ENCODE data around the gene PABPC1L. TPM values are rescaled to one million over a fixed set of nuclear protein-coding genes. Genes with fewer than 3 reads are reported as not detected.

PABPC1L gene
- total RNA-seq, 2 experiments from 2014 or later, result 59.4 to 60.6 TPM

- CTCF ChIA-PET, result interaction anchor here (1.0 to 1.7 kb wide), 3 partner anchors 8 to 20 kb away, joined by 3 to 13 read pairs (median 6); no protein-coding TSS in a partner anchor
- Mint-ChIP-seq H3K4me3 (peak within 1 kb of the TSS; percentile 94), H3K27ac (peak within 1 kb of the TSS; percentile 96), H3K9me3 (peaks cover 2% of the 10 kb centered on the region), H3K4me1 (peaks cover 62% of the 10 kb centered on the region), H3K36me3 (ENCODE audit: low read depth) (peaks cover 43% of the 10 kb centered on the region), H3K27me3 (no peaks in the 10 kb centered on the region)
- peak; percentile 95 for DNase-seq
- POLR2A ChIA-PET, result no interaction called here
Observed at GRCh38 chr20:44966030-44966961, 56.4 kb downstream of the PABPC1L start, which contains the start of gene STK4. Gene STK4 (plus strand): TSS chr20:44966512. CDS start chr20:44966569, 57 bp downstream.

GRCh38 chr20:44967207-44967807, 57.4 kb downstream of the PABPC1L start:
- Mint-ChIP-seq H3K4me3 (peak overlapping the region; percentile 94), H3K36me3 (ENCODE audit: low read depth) (peaks cover 48% of the 10 kb centered on the region), H3K27me3 (no peaks in the 10 kb centered on the region), H3K27ac (peak overlapping the region; percentile 96), H3K9me3 (peaks cover 2% of the 10 kb centered on the region), H3K4me1 (peaks cover 62% of the 10 kb centered on the region)
- ChIA-PET CTCF (interaction anchor here (0.5 to 1.7 kb wide), 7 partner anchors 8 to 351 kb away, joined by 3 to 13 read pairs (median 3); no protein-coding TSS in a partner anchor), POLR2A (interaction anchor here (1.4 kb wide), 1 partner anchor 26 kb away, joined by 5 read pairs; no protein-coding TSS in a partner anchor)
- DNase-seq, result peak; percentile 60

DNA sequence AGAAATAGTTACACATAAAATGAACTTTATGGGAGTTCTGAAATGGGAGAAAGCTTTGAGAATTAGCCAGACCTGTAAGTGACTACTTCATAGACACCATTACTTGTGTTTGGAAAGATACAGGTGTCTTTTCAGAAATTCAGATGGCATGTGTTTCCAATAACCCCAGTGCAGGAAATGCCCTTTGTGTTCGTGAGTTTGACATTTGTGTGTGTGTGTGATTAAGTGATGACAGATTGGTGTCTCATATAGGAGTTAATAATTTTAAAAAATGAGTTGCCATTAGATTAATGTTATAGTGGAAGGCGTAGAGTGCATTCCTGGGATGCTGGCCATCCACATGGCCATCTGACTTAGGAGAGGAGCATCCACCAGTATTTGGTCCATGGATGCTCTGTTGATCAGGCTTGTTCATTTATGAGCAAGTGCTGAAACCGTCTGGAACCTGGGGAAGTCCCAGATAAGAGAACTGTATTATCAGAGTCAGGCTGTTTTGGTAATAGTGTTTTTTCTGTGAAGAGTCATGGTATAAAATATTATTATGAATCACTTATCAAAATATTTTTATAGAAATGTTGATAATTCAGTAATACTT, 59.5 kb downstream of the PABPC1L start:
- Mint-ChIP-seq H3K4me3 (peak overlapping the region; percentile 94), H3K27ac (peak overlapping the region; percentile 96), H3K9me3 (no peaks in the 10 kb centered on the region), H3K27me3 (no peaks in the 10 kb centered on the region), H3K36me3 (ENCODE audit: low read depth) (peaks cover 64% of the 10 kb centered on the region), H3K4me1 (peaks cover 53% of the 10 kb centered on the region)
- CTCF ChIA-PET, result no interaction called here
- POLR2A ChIA-PET, result no interaction called here
- DNase-seq, result no peak

- H3K36me3 Mint-ChIP-seq (ENCODE audit: low read depth), result peaks cover 71% of the 10 kb centered on the region
- no peaks in the 10 kb centered on the region for H3K27me3 Mint-ChIP-seq
- H3K4me1 Mint-ChIP-seq, result peaks cover 56% of the 10 kb centered on the region
- peak overlapping the region; percentile 94 for H3K4me3 Mint-ChIP-seq
- peak overlapping the region; percentile 95 for H3K27ac Mint-ChIP-seq
- ChIA-PET CTCF (interaction anchor here (0.6 to 1.7 kb wide), 4 partner anchors 10 to 88 kb away, joined by 3 to 6 read pairs (median 4); partner anchors contain the start of gene TOMM34), POLR2A (no interaction called here)
- no peaks in the 10 kb centered on the region for H3K9me3 Mint-ChIP-seq
- no peak for DNase-seq
Observed at GRCh38 chr20:44970243-44970757, 60.4 kb downstream of the PABPC1L start.

DNA sequence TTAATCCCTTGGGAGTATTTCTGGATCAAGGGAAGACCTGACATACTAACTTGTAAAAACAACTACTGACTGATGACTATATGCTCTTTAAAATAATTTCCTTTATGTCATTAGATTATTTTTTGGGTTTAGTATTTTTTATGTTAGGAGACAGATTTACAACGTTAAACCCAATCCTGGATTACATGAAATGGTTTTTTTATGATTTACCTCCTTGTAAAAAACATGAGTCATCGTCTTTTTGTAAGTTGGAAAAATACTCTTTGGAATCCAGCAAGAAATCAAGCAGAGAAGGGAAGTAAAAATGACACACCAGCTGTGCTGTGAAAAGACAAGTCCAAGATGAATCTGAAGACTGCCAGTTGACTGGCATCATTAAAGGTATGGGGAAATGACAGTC, 63.2 kb downstream of the PABPC1L start:
- H3K9me3 Mint-ChIP-seq, result no peaks in the 10 kb centered on the region
- peak overlapping the region; percentile 23 for H3K4me3 Mint-ChIP-seq
- ChIA-PET CTCF (no interaction called here), POLR2A (no interaction called here)
- peaks cover 76% of the 10 kb centered on the region for H3K4me1 Mint-ChIP-seq
- H3K27ac Mint-ChIP-seq, result no peak overlapping the region
- no peaks in the 10 kb centered on the region for H3K27me3 Mint-ChIP-seq
- peaks cover 83% of the 10 kb centered on the region for H3K36me3 Mint-ChIP-seq (ENCODE audit: low read depth)
- no peak for DNase-seq

GRCh38 chr20:44976698-44977097, 66.8 kb downstream of the PABPC1L start:
- POLR2A ChIA-PET, result no interaction called here
- Mint-ChIP-seq H3K27me3 (no peaks in the 10 kb centered on the region), H3K4me1 (peaks cover 75% of the 10 kb centered on the region), H3K27ac (peak overlapping the region; percentile 93), H3K4me3 (no peak overlapping the region), H3K9me3 (no peaks in the 10 kb centered on the region), H3K36me3 (ENCODE audit: low read depth) (peaks cover 83% of the 10 kb centered on the region)
- no peak for DNase-seq
- CTCF ChIA-PET, result no interaction called here

DNA sequence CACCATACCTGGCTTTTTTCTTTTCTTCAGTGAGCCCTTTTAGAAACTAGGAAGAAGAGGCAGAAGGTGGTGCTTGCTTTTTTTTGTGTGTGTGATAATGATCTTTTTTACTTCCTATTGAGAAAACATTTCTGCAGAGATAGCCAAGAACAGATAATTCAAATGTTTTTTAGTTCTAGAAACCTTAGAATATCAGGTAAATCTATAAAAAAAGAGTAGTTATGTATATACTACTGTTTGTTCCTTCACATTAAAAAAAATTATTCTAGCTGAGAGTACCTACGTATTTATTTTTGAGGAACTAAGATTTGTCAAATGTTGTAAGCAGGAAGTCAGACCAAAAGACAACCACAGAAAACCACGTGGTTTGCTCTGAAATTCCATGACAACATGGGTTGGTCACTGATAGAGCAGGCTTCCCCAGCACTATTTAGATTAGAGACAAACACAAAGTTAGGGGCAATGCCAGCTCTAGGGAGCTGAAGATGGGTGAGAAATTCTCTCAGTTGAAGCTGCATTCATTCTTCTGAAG, 69.3 kb downstream of the PABPC1L start:
- Mint-ChIP-seq H3K36me3 (ENCODE audit: low read depth) (peaks cover 83% of the 10 kb centered on the region), H3K4me3 (peak overlapping the region; percentile 64), H3K9me3 (no peaks in the 10 kb centered on the region), H3K4me1 (peaks cover 75% of the 10 kb centered on the region), H3K27ac (peak overlapping the region; percentile 93), H3K27me3 (no peaks in the 10 kb centered on the region)
- ChIA-PET CTCF (interaction anchor here (1.3 to 2.8 kb wide), 3 partner anchors 11 to 16 kb away, joined by 3 to 13 read pairs (median 8); no protein-coding TSS in a partner anchor), POLR2A (no interaction called here)
- peak; percentile 85 for DNase-seq

- Mint-ChIP-seq H3K27ac (peak overlapping the region; percentile 78), H3K36me3 (ENCODE audit: low read depth) (peaks cover 80% of the 10 kb centered on the region), H3K27me3 (no peaks in the 10 kb centered on the region), H3K4me1 (peaks cover 69% of the 10 kb centered on the region), H3K4me3 (no peak overlapping the region), H3K9me3 (no peaks in the 10 kb centered on the region)
- CTCF ChIA-PET, result interaction anchor here (0.6 to 1.4 kb wide), 7 partner anchors 9 to 766 kb away, joined by 3 to 6 read pairs (median 3); no protein-coding TSS in a partner anchor
- DNase-seq, result no peak
- POLR2A ChIA-PET, result interaction anchor here (0.6 kb wide), 1 partner anchor 320 kb away, joined by 3 read pairs; no protein-coding TSS in a partner anchor
Observed at GRCh38 chr20:44981736-44982406, 72.0 kb downstream of the PABPC1L start.

DNA sequence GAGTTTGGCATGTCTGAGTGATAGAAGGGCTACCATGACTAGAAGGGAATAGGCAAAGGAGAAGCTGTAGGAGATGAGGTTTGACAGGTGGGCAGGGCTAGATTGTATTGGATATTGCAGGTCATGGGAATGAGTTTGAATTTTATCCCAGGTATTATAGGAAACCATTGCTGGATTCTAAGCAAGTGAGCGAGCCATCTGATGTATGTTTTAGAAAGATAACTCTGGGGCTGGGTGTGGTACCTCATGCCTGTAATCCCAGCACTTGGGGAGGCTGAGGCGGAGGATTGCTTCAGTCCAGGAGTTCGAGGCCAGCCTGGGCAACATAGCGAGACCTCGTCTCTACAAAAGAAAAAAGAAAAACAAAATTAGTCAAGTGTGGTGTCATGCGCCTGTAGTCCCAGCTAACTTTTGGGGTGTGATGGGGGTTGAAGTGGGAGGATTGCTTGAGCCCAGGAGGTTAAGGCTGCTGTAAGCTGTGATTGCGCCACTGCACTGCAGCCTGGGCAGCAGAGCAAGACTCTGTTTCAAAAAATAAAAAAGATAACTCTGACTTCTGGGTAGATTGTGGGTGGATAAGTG, 73.3 kb downstream of the PABPC1L start:
- DNase-seq, result no peak
- POLR2A ChIA-PET, result no interaction called here
- Mint-ChIP-seq H3K4me1 (peaks cover 60% of the 10 kb centered on the region), H3K27ac (peak overlapping the region; percentile 15), H3K4me3 (no peak overlapping the region), H3K9me3 (no peaks in the 10 kb centered on the region), H3K36me3 (ENCODE audit: low read depth) (peaks cover 75% of the 10 kb centered on the region), H3K27me3 (no peaks in the 10 kb centered on the region)
- CTCF ChIA-PET, result no interaction called here

- Mint-ChIP-seq H3K4me3 (no peak overlapping the region), H3K27ac (no peak overlapping the region), H3K9me3 (no peaks in the 10 kb centered on the region), H3K27me3 (no peaks in the 10 kb centered on the region), H3K36me3 (ENCODE audit: low read depth) (peaks cover 71% of the 10 kb centered on the region), H3K4me1 (peaks cover 65% of the 10 kb centered on the region)
- CTCF ChIA-PET, result no interaction called here
- no peak for DNase-seq
- POLR2A ChIA-PET, result no interaction called here
Observed at GRCh38 chr20:44988631-44989171, 78.8 kb downstream of the PABPC1L start.

Data from activated CD4-positive, alpha-beta T cell treated with anti-CD3 and anti-CD28 coated beads, Interleukin-2, amount 10 ng/mL, durations not matched to agents 7 days and 5 days (primary cell).